ENCODE results near the gene PHRF1.

GRCh38 chr11:627308-627576 lies 51.0 kb downstream of the PHRF1 start:
- no peak for TF ChIP-seq GATA3 (IDR thresholded peaks at IDR 0.05; ENCODE audit: low read depth, low read length)
- TF ChIP-seq GATA2 (IDR thresholded peaks at IDR 0.05; ENCODE audit: low read depth, low read length): no peak
